Uterus (tissue), 2 donors: ENCODE data around the gene FLNA.

ENCODE experiments used
- POLR2A ChIP-seq, 2 donors: fragments of 450-650 bp; IDR thresholded peaks; one replicate each; pipeline ENCODE4 v1.6.1; 2016; ENCODE audit warnings: antibody characterized with exemption in 2 of 2, mild to moderate bottlenecking in 1 of 2, moderate library complexity in 1 of 2
- TF ChIP-seq, protein P1 (sequence below), 4 experiments: fragments of 200-600 bp in 2 of 4; fragments of 450-650 bp in 2 of 4; sonication (generic) in 2 of 4; IDR thresholded peaks; one replicate each; pipeline ENCODE4 v1.5.1; 2016 to 2019; ENCODE audit warnings: antibody characterized with exemption in 4 of 4, mild to moderate bottlenecking in 2 of 4, moderate library complexity in 1 of 4

DNA sequence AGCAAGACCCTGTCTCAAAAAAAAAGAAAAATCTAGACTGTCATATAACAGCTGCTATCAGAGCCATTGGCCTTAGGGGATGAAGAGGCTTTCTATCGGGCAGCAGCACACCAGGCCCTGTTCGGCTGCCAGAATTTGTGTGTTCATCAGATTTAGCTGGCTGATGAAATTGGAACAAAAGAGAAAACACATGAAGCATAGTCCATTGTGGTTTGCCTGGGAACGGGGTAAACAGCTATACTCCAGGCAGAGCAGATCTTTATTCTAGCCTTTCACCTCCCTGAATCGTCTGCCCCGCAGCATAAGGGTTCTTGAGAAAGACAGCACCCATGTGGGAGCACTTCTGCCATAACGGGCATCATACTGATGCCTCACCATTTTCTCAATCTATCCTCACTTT, 67.2 kb downstream of the FLNA start:
- TF ChIP-seq, protein P1, sequence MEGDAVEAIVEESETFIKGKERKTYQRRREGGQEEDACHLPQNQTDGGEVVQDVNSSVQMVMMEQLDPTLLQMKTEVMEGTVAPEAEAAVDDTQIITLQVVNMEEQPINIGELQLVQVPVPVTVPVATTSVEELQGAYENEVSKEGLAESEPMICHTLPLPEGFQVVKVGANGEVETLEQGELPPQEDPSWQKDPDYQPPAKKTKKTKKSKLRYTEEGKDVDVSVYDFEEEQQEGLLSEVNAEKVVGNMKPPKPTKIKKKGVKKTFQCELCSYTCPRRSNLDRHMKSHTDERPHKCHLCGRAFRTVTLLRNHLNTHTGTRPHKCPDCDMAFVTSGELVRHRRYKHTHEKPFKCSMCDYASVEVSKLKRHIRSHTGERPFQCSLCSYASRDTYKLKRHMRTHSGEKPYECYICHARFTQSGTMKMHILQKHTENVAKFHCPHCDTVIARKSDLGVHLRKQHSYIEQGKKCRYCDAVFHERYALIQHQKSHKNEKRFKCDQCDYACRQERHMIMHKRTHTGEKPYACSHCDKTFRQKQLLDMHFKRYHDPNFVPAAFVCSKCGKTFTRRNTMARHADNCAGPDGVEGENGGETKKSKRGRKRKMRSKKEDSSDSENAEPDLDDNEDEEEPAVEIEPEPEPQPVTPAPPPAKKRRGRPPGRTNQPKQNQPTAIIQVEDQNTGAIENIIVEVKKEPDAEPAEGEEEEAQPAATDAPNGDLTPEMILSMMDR (IDR thresholded peaks at IDR 0.05) = no peak
- no peak for TF ChIP-seq POLR2A (IDR thresholded peaks at IDR 0.05)
